K562 (cell line): ENCODE data around the gene SPATA3. TPM values are rescaled to one million over a fixed set of nuclear protein-coding genes. Genes with fewer than 3 reads are reported as not detected.

Experiments
- ARHGAP35 ChIP-seq: fragments of 450-650 bp; IDR thresholded peaks from 2 replicates; pipeline ENCODE4 v1.6.1; 2018; ENCODE audit not compliant: partially characterized antibody
- CEBPB ChIP-seq: fragments of 450-650 bp; IDR thresholded peaks from 2 replicates; pipeline ENCODE4 v1.6.1; 2016; ENCODE audit warnings: missing genetic modification characterization, missing compliant biosample characterization
- FOSL1 ChIP-seq: fragments of 200-800 bp; sonication (Bioruptor generic); conservative IDR thresholded peaks from 2 replicates; pipeline ENCODE4 v1.6.1; 2016; ENCODE audit warnings: missing genetic modification characterization, missing compliant biosample characterization
- HCFC1 ChIP-seq: IDR thresholded peaks from 2 replicates; pipeline ENCODE4 v1.6.1; 2012; ENCODE audit warnings: low read depth, low read length, improper control_type of control experiment
- KLF1 ChIP-seq: fragments of 450-650 bp; IDR thresholded peaks from 2 replicates; pipeline ENCODE4 v1.6.1; 2016; ENCODE audit warnings: missing genetic modification characterization, missing compliant biosample characterization
- MAFG ChIP-seq: fragments of 450-650 bp; conservative IDR thresholded peaks from 2 replicates; pipeline ENCODE4 v1.6.1; 2016; ENCODE audit warnings: missing genetic modification characterization, missing compliant biosample characterization
- MYNN ChIP-seq, 2 experiments: sonication (generic); formaldehyde crosslinking in 1 of 2; IDR thresholded peaks; 2 replicates each; pipeline versions ENCODE4 v1.5.0 to v1.6.1; 2016 to 2020; ENCODE audit warnings: antibody characterized with exemption in 1 of 2, missing genetic modification reagents in 1 of 2
- NFE2L1 ChIP-seq: fragments of 450-650 bp; IDR thresholded peaks from 2 replicates; pipeline ENCODE4 v1.6.1; 2016; ENCODE audit warnings: missing genetic modification characterization, low read depth, mild to moderate bottlenecking, missing compliant biosample characterization, moderate library complexity, borderline replicate concordance
- RAD21 ChIP-seq, 2 experiments: fragments of 250-450 bp in 1 of 2; fragments of 450-650 bp in 1 of 2; sonication (Bioruptor Pico) in 1 of 2; formaldehyde crosslinking in 1 of 2; IDR thresholded peaks in 1 of 2; conservative IDR thresholded peaks in 1 of 2; 2 replicates each; pipeline versions ENCODE4 v1.4.0 to v1.8.0; 2020 to 2022; ENCODE audit warnings: mild to moderate bottlenecking in 2 of 2, moderate library complexity in 1 of 2
- SAP30 ChIP-seq: fragments of 200-600 bp; sonication (generic); IDR thresholded peaks from 2 replicates; pipeline ENCODE4 v1.6.1; 2012; ENCODE audit warnings: borderline replicate concordance, low read depth, mild to moderate bottlenecking, moderate library complexity, low read length, control low read depth, inconsistent platforms; ENCODE audit not compliant: insufficient read depth, poor library complexity, severe bottlenecking
- SNIP1 ChIP-seq: fragments of 450-650 bp; IDR thresholded peaks from 2 replicates; pipeline ENCODE4 v1.7.1; 2017; ENCODE audit warnings: low read depth, mild to moderate bottlenecking
- ZNF3 ChIP-seq: fragments of 250-450 bp; sonication (Bioruptor Pico); IDR thresholded peaks from 2 replicates; pipeline ENCODE4 v1.5.0; 2021; ENCODE audit warnings: mild to moderate bottlenecking, moderate library complexity
- ZNF57 ChIP-seq: fragments of 450-650 bp; formaldehyde crosslinking; IDR thresholded peaks from 2 replicates; pipeline ENCODE4 v1.4.0; 2020; ENCODE audit warnings: mild to moderate bottlenecking, moderate library complexity
- ZNF717 ChIP-seq: fragments of 250-450 bp; sonication (Bioruptor Pico); IDR thresholded peaks from 2 replicates; pipeline ENCODE4 v1.5.0; 2021
- polyA plus RNA-seq, 8 experiments: library from polyadenylated mRNA; depleted of rRNA in 4 of 8; stranded (reverse) in 5 of 8; unstranded in 3 of 8; fragments of >200 nt; fragmentation: Nextera tagmentation in 2 of 8; fragmentation: Illumina TruSeq in 1 of 8; extraction: Ambion mirVana in 2 of 8; extraction: Trizol in 1 of 8; gene quantifications; 2 replicates each; pipeline versions ENCODE4 v1.2.1 to v1.2.3, GENCODE V29; 2011 to 2014; ENCODE audit warnings: inconsistent platforms in 1 of 8, missing spikeins in 1 of 8
- total RNA-seq, 7 experiments: library from RNA; depleted of rRNA in 6 of 7; stranded (reverse); fragments of >200 nt in 6 of 7; fragmentation: Illumina TruSeq in 2 of 7; extraction: Trizol in 2 of 7; gene quantifications; 2 replicates each; pipeline versions ENCODE4 v1.2.1 to v1.2.3, GENCODE V29; 2011 to 2021; ENCODE audit warnings: low replicate concordance in 1 of 7
- TF ChIP-seq, protein P1 (sequence below): fragments of 450-650 bp; IDR thresholded peaks from 2 replicates; pipeline ENCODE4 v1.7.0; 2016; ENCODE audit warnings: borderline replicate concordance
- TF ChIP-seq, protein P2 (sequence below): fragments of 250-450 bp; sonication (Bioruptor Pico); IDR thresholded peaks from 2 replicates; pipeline ENCODE4 v1.8.0; 2021; ENCODE audit warnings: moderate library complexity, mild to moderate bottlenecking, inconsistent platforms
- TF ChIP-seq, protein P3 (sequence below), 2 experiments: fragments of 150-350 bp in 1 of 2; IDR thresholded peaks; 2 replicates each; pipeline ENCODE4 v1.6.1; 2012 to 2016; ENCODE audit warnings: low read depth in 2 of 2, low read length in 2 of 2, mild to moderate bottlenecking in 1 of 2, moderate library complexity in 1 of 2
- TF ChIP-seq, protein P4 (sequence below): sonication (generic); formaldehyde crosslinking; IDR thresholded peaks from 2 replicates; pipeline ENCODE4 v1.8.0; 2023; ENCODE audit warnings: mild to moderate bottlenecking, missing genetic modification reagents

The SPATA3 gene
- total and polyA plus RNA-seq, 9 of the 15 experiments (the other 6 are each of a cell fraction or from before 2014, with no cell fraction given): not detected

DNA sequence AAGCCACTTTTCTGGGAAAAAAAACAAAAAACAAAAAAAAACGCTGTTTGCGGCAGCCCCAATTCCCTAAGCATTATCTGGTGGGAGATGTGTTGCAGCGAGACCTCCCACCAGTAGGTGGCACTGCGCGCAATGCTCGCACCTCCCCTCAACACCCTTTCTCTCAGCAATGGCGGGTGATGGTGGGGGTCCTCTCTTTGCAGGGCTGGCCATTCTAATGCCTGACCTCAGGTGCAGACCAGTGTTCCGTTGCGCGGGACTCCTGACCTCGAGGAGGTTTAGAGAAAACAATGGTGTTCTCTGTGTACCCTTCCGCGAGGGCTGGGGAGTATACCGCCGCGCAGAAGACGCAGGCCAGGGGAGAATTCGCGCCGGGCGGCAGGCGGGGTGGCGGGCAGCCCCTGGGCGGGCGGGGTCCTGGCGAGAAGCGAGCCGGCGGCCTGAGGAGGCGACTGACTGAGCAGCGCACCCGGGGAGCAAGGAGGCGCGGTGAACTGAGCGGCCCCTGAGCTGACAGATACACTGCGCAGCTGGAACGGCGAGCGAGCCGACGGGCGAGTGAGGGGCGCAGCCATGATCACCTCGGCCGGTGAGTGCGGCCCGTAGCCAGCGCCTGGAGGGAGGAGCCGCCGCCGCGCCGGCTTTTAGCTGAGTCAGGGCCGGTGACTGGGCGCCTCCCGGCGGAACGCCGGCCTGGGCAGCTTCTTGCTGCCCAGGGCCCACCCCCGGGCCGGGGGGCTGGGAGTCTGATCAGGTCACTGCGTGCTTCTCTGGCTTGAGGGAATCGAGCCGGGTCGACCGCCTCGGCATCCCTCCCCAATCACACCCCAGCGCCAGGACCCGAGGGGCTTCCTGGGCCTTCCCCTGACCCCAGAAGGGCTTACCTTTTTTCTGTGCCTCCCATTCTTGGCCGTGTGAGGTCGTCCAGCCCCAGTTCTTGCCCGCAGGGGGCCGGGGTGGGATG, 60.8 kb downstream of the SPATA3 start, which contains the start of gene PSMD1 (continued):
- TF ChIP-seq RAD21 (CRISPR knock-in tag; conservative IDR thresholded peaks at IDR 0.05 in 1 of 2, IDR thresholded peaks at IDR 0.05 in 1 of 2) (no peak), MAFG (tag) (peak; percentile 74), FOSL1 (tag) (peak; percentile 49), CEBPB (tag) (no peak), MYNN (IDR thresholded peaks at IDR 0.05) (no peak), MYNN (CRISPR knock-in tag; IDR thresholded peaks at IDR 0.05) (no peak), SAP30 (no peak), HCFC1 (peak; percentile 76), KLF1 (tag) (no peak), ZNF57 (no peak), SNIP1 (peak; percentile 82), ZNF717 (CRISPR knock-in tag) (no peak), NFE2L1 (tag) (no peak), ZNF3 (CRISPR knock-in tag) (no peak), ARHGAP35 (no peak)
- TF ChIP-seq, protein P1, sequence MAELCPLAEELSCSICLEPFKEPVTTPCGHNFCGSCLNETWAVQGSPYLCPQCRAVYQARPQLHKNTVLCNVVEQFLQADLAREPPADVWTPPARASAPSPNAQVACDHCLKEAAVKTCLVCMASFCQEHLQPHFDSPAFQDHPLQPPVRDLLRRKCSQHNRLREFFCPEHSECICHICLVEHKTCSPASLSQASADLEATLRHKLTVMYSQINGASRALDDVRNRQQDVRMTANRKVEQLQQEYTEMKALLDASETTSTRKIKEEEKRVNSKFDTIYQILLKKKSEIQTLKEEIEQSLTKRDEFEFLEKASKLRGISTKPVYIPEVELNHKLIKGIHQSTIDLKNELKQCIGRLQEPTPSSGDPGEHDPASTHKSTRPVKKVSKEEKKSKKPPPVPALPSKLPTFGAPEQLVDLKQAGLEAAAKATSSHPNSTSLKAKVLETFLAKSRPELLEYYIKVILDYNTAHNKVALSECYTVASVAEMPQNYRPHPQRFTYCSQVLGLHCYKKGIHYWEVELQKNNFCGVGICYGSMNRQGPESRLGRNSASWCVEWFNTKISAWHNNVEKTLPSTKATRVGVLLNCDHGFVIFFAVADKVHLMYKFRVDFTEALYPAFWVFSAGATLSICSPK: no peak
- TF ChIP-seq, protein P2, sequence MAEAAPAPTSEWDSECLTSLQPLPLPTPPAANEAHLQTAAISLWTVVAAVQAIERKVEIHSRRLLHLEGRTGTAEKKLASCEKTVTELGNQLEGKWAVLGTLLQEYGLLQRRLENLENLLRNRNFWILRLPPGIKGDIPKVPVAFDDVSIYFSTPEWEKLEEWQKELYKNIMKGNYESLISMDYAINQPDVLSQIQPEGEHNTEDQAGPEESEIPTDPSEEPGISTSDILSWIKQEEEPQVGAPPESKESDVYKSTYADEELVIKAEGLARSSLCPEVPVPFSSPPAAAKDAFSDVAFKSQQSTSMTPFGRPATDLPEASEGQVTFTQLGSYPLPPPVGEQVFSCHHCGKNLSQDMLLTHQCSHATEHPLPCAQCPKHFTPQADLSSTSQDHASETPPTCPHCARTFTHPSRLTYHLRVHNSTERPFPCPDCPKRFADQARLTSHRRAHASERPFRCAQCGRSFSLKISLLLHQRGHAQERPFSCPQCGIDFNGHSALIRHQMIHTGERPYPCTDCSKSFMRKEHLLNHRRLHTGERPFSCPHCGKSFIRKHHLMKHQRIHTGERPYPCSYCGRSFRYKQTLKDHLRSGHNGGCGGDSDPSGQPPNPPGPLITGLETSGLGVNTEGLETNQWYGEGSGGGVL: no peak
- TF ChIP-seq, protein P3, sequence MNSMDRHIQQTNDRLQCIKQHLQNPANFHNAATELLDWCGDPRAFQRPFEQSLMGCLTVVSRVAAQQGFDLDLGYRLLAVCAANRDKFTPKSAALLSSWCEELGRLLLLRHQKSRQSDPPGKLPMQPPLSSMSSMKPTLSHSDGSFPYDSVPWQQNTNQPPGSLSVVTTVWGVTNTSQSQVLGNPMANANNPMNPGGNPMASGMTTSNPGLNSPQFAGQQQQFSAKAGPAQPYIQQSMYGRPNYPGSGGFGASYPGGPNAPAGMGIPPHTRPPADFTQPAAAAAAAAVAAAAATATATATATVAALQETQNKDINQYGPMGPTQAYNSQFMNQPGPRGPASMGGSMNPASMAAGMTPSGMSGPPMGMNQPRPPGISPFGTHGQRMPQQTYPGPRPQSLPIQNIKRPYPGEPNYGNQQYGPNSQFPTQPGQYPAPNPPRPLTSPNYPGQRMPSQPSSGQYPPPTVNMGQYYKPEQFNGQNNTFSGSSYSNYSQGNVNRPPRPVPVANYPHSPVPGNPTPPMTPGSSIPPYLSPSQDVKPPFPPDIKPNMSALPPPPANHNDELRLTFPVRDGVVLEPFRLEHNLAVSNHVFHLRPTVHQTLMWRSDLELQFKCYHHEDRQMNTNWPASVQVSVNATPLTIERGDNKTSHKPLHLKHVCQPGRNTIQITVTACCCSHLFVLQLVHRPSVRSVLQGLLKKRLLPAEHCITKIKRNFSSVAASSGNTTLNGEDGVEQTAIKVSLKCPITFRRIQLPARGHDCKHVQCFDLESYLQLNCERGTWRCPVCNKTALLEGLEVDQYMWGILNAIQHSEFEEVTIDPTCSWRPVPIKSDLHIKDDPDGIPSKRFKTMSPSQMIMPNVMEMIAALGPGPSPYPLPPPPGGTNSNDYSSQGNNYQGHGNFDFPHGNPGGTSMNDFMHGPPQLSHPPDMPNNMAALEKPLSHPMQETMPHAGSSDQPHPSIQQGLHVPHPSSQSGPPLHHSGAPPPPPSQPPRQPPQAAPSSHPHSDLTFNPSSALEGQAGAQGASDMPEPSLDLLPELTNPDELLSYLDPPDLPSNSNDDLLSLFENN (IDR thresholded peaks at IDR 0.05; ENCODE audit: low read depth in 2 of 2, low read length in 2 of 2): peak in 1 of 2 experiments; percentile 23; a peak in 1 of 4 replicates
- TF ChIP-seq, protein P4, sequence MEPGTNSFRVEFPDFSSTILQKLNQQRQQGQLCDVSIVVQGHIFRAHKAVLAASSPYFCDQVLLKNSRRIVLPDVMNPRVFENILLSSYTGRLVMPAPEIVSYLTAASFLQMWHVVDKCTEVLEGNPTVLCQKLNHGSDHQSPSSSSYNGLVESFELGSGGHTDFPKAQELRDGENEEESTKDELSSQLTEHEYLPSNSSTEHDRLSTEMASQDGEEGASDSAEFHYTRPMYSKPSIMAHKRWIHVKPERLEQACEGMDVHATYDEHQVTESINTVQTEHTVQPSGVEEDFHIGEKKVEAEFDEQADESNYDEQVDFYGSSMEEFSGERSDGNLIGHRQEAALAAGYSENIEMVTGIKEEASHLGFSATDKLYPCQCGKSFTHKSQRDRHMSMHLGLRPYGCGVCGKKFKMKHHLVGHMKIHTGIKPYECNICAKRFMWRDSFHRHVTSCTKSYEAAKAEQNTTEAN (CRISPR knock-in tag): no peak
